Tibial nerve (tissue), 4 donors: ENCODE results near the gene CLCN7. TPM values are rescaled to one million over a fixed set of nuclear protein-coding genes. Genes with fewer than 3 reads are reported as not detected.

Source experiments
- DNase-seq, 2 donors: peaks; one replicate each; pipeline ENCODE4 v3.0.0-alpha.2; 2019; ENCODE audit warnings: low spot score in 2 of 2
- H3K27ac ChIP-seq, 4 donors: fragments of 200-600 bp; sonication (generic) in 3 of 4; one replicate each; pipeline ENCODE4 v1.5.1; 2017 to 2019; ENCODE audit warnings: mild to moderate bottlenecking in 1 of 4
- H3K27me3 ChIP-seq, 2 donors: fragments of 200-600 bp; sonication (generic) in 1 of 2; one replicate each; pipeline versions ENCODE4 v1.5.1 to v1.6.0; 2017 to 2019
- H3K36me3 ChIP-seq, 3 donors: fragments of 200-600 bp; sonication (generic); one replicate each; pipeline ENCODE4 v1.5.1; 2018 to 2019
- H3K4me1 ChIP-seq, 4 donors: fragments of 200-600 bp; sonication (generic) in 3 of 4; one replicate each; pipeline ENCODE4 v1.5.1; 2017 to 2019
- H3K4me3 ChIP-seq, 4 donors: fragments of 200-600 bp; sonication (generic) in 3 of 4; one replicate each; pipeline ENCODE4 v1.5.1; 2017 to 2019; ENCODE audit warnings: mild to moderate bottlenecking in 1 of 4, moderate library complexity in 1 of 4
- H3K9me3 ChIP-seq, 4 donors: fragments of 200-600 bp; sonication (generic) in 3 of 4; one replicate each; pipeline ENCODE4 v1.5.1; 2017 to 2019
- EP300 ChIP-seq, 2 donors: sonication (generic); formaldehyde crosslinking; IDR thresholded peaks; one replicate each; pipeline ENCODE4 v1.6.1; 2017; ENCODE audit warnings: antibody characterized with exemption in 2 of 2, mild to moderate bottlenecking in 1 of 2
- POLR2A ChIP-seq, 2 donors: fragments of 450-650 bp; IDR thresholded peaks; one replicate each; pipeline ENCODE4 v1.6.1; 2017; ENCODE audit warnings: antibody characterized with exemption in 2 of 2, mild to moderate bottlenecking in 2 of 2, moderate library complexity in 2 of 2
- WGBS, 2 donors: methylation state at CpG; one replicate each; pipeline ENCODE4 v1.1.5; 2018; 5-methylcytosine and 5-hydroxymethylcytosine counted together
- total RNA-seq, 4 donors: library from RNA; depleted of rRNA; stranded (reverse); fragments of >200 nt; gene quantifications; one replicate each; pipeline ENCODE4 v1.1.0, GENCODE V29; 2016
- TF ChIP-seq, protein P1 (sequence below), 5 experiments: fragments of 200-600 bp in 3 of 5; fragments of 450-650 bp in 2 of 5; sonication (generic) in 3 of 5; IDR thresholded peaks; one replicate each; pipeline ENCODE4 v1.5.1; 2016 to 2019; ENCODE audit warnings: antibody characterized with exemption in 5 of 5, mild to moderate bottlenecking in 3 of 5, moderate library complexity in 2 of 5

CLCN7 gene
- total RNA-seq, 4 donors from 2014 or later = 38.7 to 136 (median 73.1) TPM

DNA sequence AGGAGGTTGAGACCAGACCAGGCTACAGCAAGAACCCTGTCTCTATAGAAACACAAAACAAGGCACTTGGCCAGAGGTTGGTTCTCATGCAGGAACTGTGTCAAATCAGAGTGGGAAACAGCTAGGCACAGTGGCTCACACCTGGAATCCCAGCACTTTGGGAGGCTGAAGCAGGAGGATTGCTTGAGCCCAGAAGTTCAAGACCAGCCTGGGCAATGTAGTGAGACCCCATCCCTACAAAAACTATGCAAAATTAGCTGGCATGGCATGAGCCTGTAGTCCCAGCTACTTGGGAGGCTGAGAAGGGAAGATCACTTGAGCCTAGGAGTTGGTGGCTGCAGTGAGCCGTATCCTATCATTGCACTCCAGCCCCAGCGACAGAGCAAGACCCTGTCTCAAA is 62.0 kb downstream of the CLCN7 start:
- no peaks in the 10 kb centered on the region for H3K9me3 ChIP-seq
- H3K27me3 ChIP-seq = no peaks in the 10 kb centered on the region
- 81 to 91% methylated on average over 2 of the region's 2 CpGs for WGBS, 2 donors
- TF ChIP-seq EP300 (IDR thresholded peaks at IDR 0.05) = no peak
- TF ChIP-seq POLR2A (IDR thresholded peaks at IDR 0.05) = no peak
- TF ChIP-seq, protein P1, sequence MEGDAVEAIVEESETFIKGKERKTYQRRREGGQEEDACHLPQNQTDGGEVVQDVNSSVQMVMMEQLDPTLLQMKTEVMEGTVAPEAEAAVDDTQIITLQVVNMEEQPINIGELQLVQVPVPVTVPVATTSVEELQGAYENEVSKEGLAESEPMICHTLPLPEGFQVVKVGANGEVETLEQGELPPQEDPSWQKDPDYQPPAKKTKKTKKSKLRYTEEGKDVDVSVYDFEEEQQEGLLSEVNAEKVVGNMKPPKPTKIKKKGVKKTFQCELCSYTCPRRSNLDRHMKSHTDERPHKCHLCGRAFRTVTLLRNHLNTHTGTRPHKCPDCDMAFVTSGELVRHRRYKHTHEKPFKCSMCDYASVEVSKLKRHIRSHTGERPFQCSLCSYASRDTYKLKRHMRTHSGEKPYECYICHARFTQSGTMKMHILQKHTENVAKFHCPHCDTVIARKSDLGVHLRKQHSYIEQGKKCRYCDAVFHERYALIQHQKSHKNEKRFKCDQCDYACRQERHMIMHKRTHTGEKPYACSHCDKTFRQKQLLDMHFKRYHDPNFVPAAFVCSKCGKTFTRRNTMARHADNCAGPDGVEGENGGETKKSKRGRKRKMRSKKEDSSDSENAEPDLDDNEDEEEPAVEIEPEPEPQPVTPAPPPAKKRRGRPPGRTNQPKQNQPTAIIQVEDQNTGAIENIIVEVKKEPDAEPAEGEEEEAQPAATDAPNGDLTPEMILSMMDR (IDR thresholded peaks at IDR 0.05) = no peak
- DNase-seq = no peak
- no peak overlapping the region for H3K4me3 ChIP-seq
- H3K36me3 ChIP-seq = peaks cover 0 to 38% (median 0%) of the 10 kb centered on the region in 3 donors
- H3K4me1 ChIP-seq = peaks cover 0 to 63% (median 10%) of the 10 kb centered on the region in 4 donors
- no peak overlapping the region for H3K27ac ChIP-seq

DNA sequence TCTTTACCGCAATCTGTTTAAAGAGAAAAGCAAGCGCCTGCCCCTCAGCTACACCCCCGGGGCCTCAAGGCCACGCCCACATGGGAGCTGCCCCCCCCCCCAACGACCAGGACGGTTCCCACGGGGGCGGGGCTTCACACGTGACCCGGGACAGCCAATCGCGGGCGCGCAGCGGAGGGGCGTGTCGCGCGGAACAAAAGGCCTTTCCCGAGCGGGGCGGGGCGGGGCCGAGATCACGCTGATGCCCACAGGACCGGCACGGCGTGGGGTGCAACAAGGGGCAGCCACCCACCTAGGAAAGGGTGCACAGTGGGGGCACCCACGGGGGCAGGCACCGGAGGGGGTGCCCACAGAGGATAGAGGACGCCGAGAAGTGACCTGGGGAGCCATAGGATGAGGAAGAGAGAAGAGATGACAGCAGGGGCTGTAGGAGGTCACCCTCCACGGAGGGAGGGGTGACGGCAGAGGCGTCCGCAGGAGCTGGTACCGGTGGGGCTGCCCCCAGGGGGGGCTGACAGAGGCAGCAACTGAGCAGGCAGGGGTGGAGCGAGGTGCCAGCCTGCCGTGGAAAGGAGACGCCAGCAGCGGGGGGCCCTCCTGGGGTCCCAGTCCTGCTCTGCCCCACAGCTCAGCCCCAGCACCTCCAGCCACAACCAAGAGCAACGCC is 66.5 kb downstream of the CLCN7 start:
- 5 to 10% methylated on average over 14 to 40 of the region's 42 CpGs for WGBS, 2 donors
- peak; percentile 58 to 90 for TF ChIP-seq EP300 (IDR thresholded peaks at IDR 0.05)
- no peak for TF ChIP-seq POLR2A (IDR thresholded peaks at IDR 0.05)
- H3K27ac ChIP-seq = peak overlapping the region; percentile 50 to 87 (median 66)
- peak; percentile 94 to 95 for DNase-seq
- H3K27me3 ChIP-seq = no peaks in the 10 kb centered on the region
- H3K36me3 ChIP-seq = peaks cover 0 to 67% (median 0%) of the 10 kb centered on the region in 3 donors
- H3K4me1 ChIP-seq = peaks cover 0 to 49% (median 10%) of the 10 kb centered on the region in 4 donors
- peak overlapping the region; percentile 31 to 54 (median 42) for H3K4me3 ChIP-seq
- H3K9me3 ChIP-seq = no peaks in the 10 kb centered on the region

DNA sequence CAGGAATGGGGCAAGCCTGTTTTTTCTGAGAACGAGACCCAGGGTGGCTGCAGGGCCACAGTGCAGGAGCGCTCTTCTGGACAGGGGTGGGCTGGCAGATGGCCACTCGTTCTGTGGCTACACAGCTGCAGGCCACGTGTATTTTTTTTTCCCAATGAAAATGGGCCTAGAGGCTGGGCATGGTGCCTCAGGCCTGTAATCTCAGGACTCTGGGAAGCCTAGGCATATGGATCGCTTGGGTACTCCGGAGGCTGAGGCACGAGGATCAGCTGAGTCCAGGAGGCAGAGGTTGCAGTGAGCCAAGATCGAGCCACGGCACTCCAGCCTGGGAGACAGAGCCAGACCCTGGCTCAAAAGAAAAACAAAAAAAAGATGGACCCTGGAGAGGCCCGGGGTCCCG is 67.1 kb downstream of the CLCN7 start:
- TF ChIP-seq, protein P1 (IDR thresholded peaks at IDR 0.05) = no peak
- TF ChIP-seq EP300 (IDR thresholded peaks at IDR 0.05) (no peak), POLR2A (IDR thresholded peaks at IDR 0.05) (no peak)
- H3K4me1 ChIP-seq = peaks cover 0 to 44% (median 10%) of the 10 kb centered on the region in 4 donors
- peaks cover 0 to 70% (median 0%) of the 10 kb centered on the region in 3 donors for H3K36me3 ChIP-seq
- peak overlapping the region; percentile 50 to 87 (median 62) for H3K27ac ChIP-seq
- no peaks in the 10 kb centered on the region for H3K27me3 ChIP-seq
- DNase-seq = peak in 1 of 2 donors; percentile 26
- H3K4me3 ChIP-seq = peak overlapping the region in 3 of 4 donors; percentile 31 to 54 (median 53)
- 22 to 25% methylated on average over 10 to 11 of the region's 11 CpGs for WGBS, 2 donors
- H3K9me3 ChIP-seq = no peaks in the 10 kb centered on the region

DNA sequence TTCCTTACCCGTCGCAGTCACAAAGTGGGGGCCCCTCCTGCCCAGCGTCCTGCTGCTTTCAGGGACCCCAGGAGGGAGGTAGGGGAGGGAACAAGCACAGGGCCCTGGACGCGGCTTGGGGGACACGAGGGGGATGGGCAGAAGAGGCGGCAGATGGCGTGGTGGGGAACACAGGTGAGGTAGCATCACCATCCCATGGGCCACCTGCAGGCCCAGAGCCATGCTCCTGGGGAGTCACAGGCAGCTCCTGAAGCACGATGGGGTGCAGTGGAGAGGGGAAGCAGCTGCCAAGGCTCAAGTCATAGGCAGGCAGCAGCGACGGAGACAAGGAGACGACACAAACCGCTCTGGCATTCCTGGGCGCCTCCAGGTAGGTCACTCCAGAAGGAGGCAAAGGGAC is 71.1 kb downstream of the CLCN7 start:
- no peaks in the 10 kb centered on the region for H3K27me3 ChIP-seq
- no peak overlapping the region for H3K4me3 ChIP-seq
- no peak overlapping the region for H3K27ac ChIP-seq
- H3K4me1 ChIP-seq = peaks cover 0 to 17% (median 8%) of the 10 kb centered on the region in 4 donors
- no peaks in the 10 kb centered on the region for H3K9me3 ChIP-seq
- TF ChIP-seq EP300 (IDR thresholded peaks at IDR 0.05) (no peak), POLR2A (IDR thresholded peaks at IDR 0.05) (no peak)
- TF ChIP-seq, protein P1 (IDR thresholded peaks at IDR 0.05) = no peak
- 88 to 89% methylated on average over 13 to 14 of the region's 14 CpGs for WGBS, 2 donors
- no peak for DNase-seq
- H3K36me3 ChIP-seq = peaks cover 0 to 77% (median 11%) of the 10 kb centered on the region in 3 donors

DNA sequence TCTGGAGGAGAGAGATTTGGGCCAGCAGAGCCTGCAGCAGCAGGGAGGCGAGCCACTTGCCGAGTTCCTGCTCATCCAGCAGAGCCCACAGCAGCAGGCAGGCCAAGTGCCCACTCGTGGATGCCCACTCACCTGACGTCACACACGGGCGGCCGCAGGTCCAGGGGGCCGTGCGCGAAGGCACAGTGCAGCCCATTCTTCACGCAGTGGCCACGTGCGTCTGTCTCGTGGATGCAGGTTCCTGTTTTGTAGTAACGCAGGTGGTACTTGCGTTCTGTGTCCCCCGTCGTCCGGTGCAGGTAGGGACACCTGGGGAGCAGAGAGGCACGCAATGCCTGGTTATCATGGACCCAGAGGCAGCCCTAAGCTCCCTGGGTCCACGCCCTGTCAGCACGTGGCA is 71.8 kb downstream of the CLCN7 start:
- Histone ChIP-seq H3K27me3 (no peaks in the 10 kb centered on the region), H3K4me3 (no peak overlapping the region), H3K27ac (no peak overlapping the region), H3K9me3 (no peaks in the 10 kb centered on the region), H3K36me3 (peaks cover 0 to 84% (median 18%) of the 10 kb centered on the region in 3 donors), H3K4me1 (peaks cover 0 to 10% (median 3%) of the 10 kb centered on the region in 4 donors)
- DNase-seq = no peak
- WGBS, 2 donors = 93 to 95% methylated on average over 20 to 22 of the region's 22 CpGs
- TF ChIP-seq POLR2A (IDR thresholded peaks at IDR 0.05) (no peak), EP300 (IDR thresholded peaks at IDR 0.05) (no peak)
- TF ChIP-seq, protein P1 (IDR thresholded peaks at IDR 0.05) = no peak
